Measurements from ENCODE around the gene SOX6.
"Not testable (repeated sequence)": the region's sequence is repeated elsewhere in the genome, so short reads cannot be mapped to it uniquely, and the experiment has no call there.

Gene SOX6

GRCh38 chr11:16154715-16155396 is 201.5 kb downstream of the SOX6 start:
- DNase-seq (ENCODE audit: low read depth in 2 of 3, low spot score in 2 of 3) = no peak

- no peak for DNase-seq (ENCODE audit: low read depth in 2 of 3, low spot score in 2 of 3)
Measured at GRCh38 chr11:16153951-16154350, 202.4 kb downstream of the SOX6 start.

- no peak for DNase-seq (ENCODE audit: low read depth in 2 of 3, low spot score in 2 of 3)
Measured at GRCh38 chr11:16151138-16151537, 205.2 kb downstream of the SOX6 start.

- no peak for DNase-seq (ENCODE audit: low read depth in 2 of 3, low spot score in 2 of 3)
Measured at GRCh38 chr11:16149476-16149875, 206.9 kb downstream of the SOX6 start.

GRCh38 chr11:16148301-16148931 is 207.9 kb downstream of the SOX6 start:
- no peak for DNase-seq (ENCODE audit: low read depth in 2 of 3, low spot score in 2 of 3)

GRCh38 chr11:16146980-16147379 is 209.4 kb downstream of the SOX6 start:
- not testable (repeated sequence) for DNase-seq (ENCODE audit: low read depth in 2 of 3, low spot score in 2 of 3)

GRCh38 chr11:16141614-16142013 is 214.7 kb downstream of the SOX6 start:
- not testable (repeated sequence) for DNase-seq (ENCODE audit: low read depth in 2 of 3, low spot score in 2 of 3)

- DNase-seq (ENCODE audit: low read depth in 2 of 3, low spot score in 2 of 3) = not testable (repeated sequence)
Measured at GRCh38 chr11:16141162-16141561, 215.2 kb downstream of the SOX6 start.

GRCh38 chr11:16136792-16137390 is 219.5 kb downstream of the SOX6 start:
- DNase-seq (ENCODE audit: low read depth in 2 of 3, low spot score in 2 of 3) = no peak

- DNase-seq (ENCODE audit: low read depth in 2 of 3, low spot score in 2 of 3) = no peak
Measured at GRCh38 chr11:16133867-16134266, 222.5 kb downstream of the SOX6 start.

- DNase-seq (ENCODE audit: low read depth in 2 of 3, low spot score in 2 of 3) = no peak
Measured at GRCh38 chr11:16127732-16128131, 228.6 kb downstream of the SOX6 start.

GRCh38 chr11:16126362-16126761 is 230.0 kb downstream of the SOX6 start:
- DNase-seq (ENCODE audit: low read depth in 2 of 3, low spot score in 2 of 3) = no peak

GRCh38 chr11:16125796-16126195 is 230.6 kb downstream of the SOX6 start:
- DNase-seq (ENCODE audit: low read depth in 2 of 3, low spot score in 2 of 3) = no peak

- DNase-seq (ENCODE audit: low read depth in 2 of 3, low spot score in 2 of 3) = no peak
Measured at GRCh38 chr11:16124390-16124789, 232.0 kb downstream of the SOX6 start.

GRCh38 chr11:16121853-16122252 is 234.5 kb downstream of the SOX6 start:
- no peak for DNase-seq (ENCODE audit: low read depth in 2 of 3, low spot score in 2 of 3)

GRCh38 chr11:16120008-16120407 is 236.3 kb downstream of the SOX6 start:
- DNase-seq (ENCODE audit: low read depth in 2 of 3, low spot score in 2 of 3) = no peak

GRCh38 chr11:16117989-16118756 is 238.2 kb downstream of the SOX6 start:
- no peak for DNase-seq (ENCODE audit: low read depth in 2 of 3, low spot score in 2 of 3)

- no peak for DNase-seq (ENCODE audit: low read depth in 2 of 3, low spot score in 2 of 3)
Measured at GRCh38 chr11:16114978-16115871, 241.1 kb downstream of the SOX6 start.

- no peak for DNase-seq (ENCODE audit: low read depth in 2 of 3, low spot score in 2 of 3)
Measured at GRCh38 chr11:16114431-16114830, 241.9 kb downstream of the SOX6 start.

- no peak for DNase-seq (ENCODE audit: low read depth in 2 of 3, low spot score in 2 of 3)
Measured at GRCh38 chr11:16111690-16112089, 244.7 kb downstream of the SOX6 start.

GRCh38 chr11:16110886-16111285 is 245.5 kb downstream of the SOX6 start:
- DNase-seq (ENCODE audit: low read depth in 2 of 3, low spot score in 2 of 3) = no peak

Data from activated CD8-positive, alpha-beta memory T cell treated with anti-CD3 and anti-CD28 coated beads for 48 hours (primary cell).